Measurements from ENCODE around the gene WASF3.

WASF3 gene

GRCh38 chr13:26602783-26603182, 45.3 kb downstream of the WASF3 start:
- no peak overlapping the region for H3K27ac ChIP-seq (ENCODE audit: low read depth, low read length)
- no peaks in the 10 kb centered on the region for H3K9me3 ChIP-seq (ENCODE audit: control insufficient read depth, insufficient read depth, low read depth, low read length)
- peaks cover 14% of the 10 kb centered on the region for H3K4me1 ChIP-seq (ENCODE audit: control insufficient read depth, insufficient read depth, low read length)
- no peak overlapping the region for H3K4me3 ChIP-seq (ENCODE audit: low read depth, low read length)
- no peaks in the 10 kb centered on the region for H3K27me3 ChIP-seq (ENCODE audit: control insufficient read depth, insufficient read depth, low read length)
- no peaks in the 10 kb centered on the region for H3K36me3 ChIP-seq (ENCODE audit: control insufficient read depth, insufficient read depth, low read length)
- no peak overlapping the region for H3K9ac ChIP-seq (ENCODE audit: low read length)

- no peak overlapping the region for H3K4me3 ChIP-seq (ENCODE audit: low read depth, low read length)
- no peak overlapping the region for H3K9ac ChIP-seq (ENCODE audit: low read length)
- H3K36me3 ChIP-seq (ENCODE audit: control insufficient read depth, insufficient read depth, low read length) = no peaks in the 10 kb centered on the region
- H3K27me3 ChIP-seq (ENCODE audit: control insufficient read depth, insufficient read depth, low read length) = no peaks in the 10 kb centered on the region
- H3K27ac ChIP-seq (ENCODE audit: low read depth, low read length) = no peak overlapping the region
- H3K9me3 ChIP-seq (ENCODE audit: control insufficient read depth, insufficient read depth, low read depth, low read length) = no peaks in the 10 kb centered on the region
- peaks cover 14% of the 10 kb centered on the region for H3K4me1 ChIP-seq (ENCODE audit: control insufficient read depth, insufficient read depth, low read length)
Observed at GRCh38 chr13:26604784-26605545, 47.5 kb downstream of the WASF3 start.

- no peak overlapping the region for H3K4me3 ChIP-seq (ENCODE audit: low read depth, low read length)
- no peak overlapping the region for H3K27ac ChIP-seq (ENCODE audit: low read depth, low read length)
- no peaks in the 10 kb centered on the region for H3K36me3 ChIP-seq (ENCODE audit: control insufficient read depth, insufficient read depth, low read length)
- peaks cover 14% of the 10 kb centered on the region for H3K4me1 ChIP-seq (ENCODE audit: control insufficient read depth, insufficient read depth, low read length)
- no peaks in the 10 kb centered on the region for H3K9me3 ChIP-seq (ENCODE audit: control insufficient read depth, insufficient read depth, low read depth, low read length)
- no peak overlapping the region for H3K9ac ChIP-seq (ENCODE audit: low read length)
- no peaks in the 10 kb centered on the region for H3K27me3 ChIP-seq (ENCODE audit: control insufficient read depth, insufficient read depth, low read length)
Observed at GRCh38 chr13:26605845-26606244, 48.4 kb downstream of the WASF3 start.

GRCh38 chr13:26606631-26607030, 49.1 kb downstream of the WASF3 start:
- Histone ChIP-seq H3K9me3 (ENCODE audit: control insufficient read depth, insufficient read depth, low read depth, low read length) (no peaks in the 10 kb centered on the region), H3K36me3 (ENCODE audit: control insufficient read depth, insufficient read depth, low read length) (no peaks in the 10 kb centered on the region), H3K9ac (ENCODE audit: low read length) (no peak overlapping the region), H3K4me1 (ENCODE audit: control insufficient read depth, insufficient read depth, low read length) (peaks cover 8% of the 10 kb centered on the region), H3K27ac (ENCODE audit: low read depth, low read length) (no peak overlapping the region), H3K27me3 (ENCODE audit: control insufficient read depth, insufficient read depth, low read length) (no peaks in the 10 kb centered on the region), H3K4me3 (ENCODE audit: low read depth, low read length) (no peak overlapping the region)

- no peak overlapping the region for H3K27ac ChIP-seq (ENCODE audit: low read depth, low read length)
- no peaks in the 10 kb centered on the region for H3K9me3 ChIP-seq (ENCODE audit: control insufficient read depth, insufficient read depth, low read depth, low read length)
- H3K9ac ChIP-seq (ENCODE audit: low read length) = no peak overlapping the region
- no peak overlapping the region for H3K4me3 ChIP-seq (ENCODE audit: low read depth, low read length)
- no peaks in the 10 kb centered on the region; the same call in 1 of the 2 replicates for H3K36me3 ChIP-seq (ENCODE audit: control insufficient read depth, insufficient read depth, low read length)
- H3K27me3 ChIP-seq (ENCODE audit: control insufficient read depth, insufficient read depth, low read length) = no peaks in the 10 kb centered on the region
- H3K4me1 ChIP-seq (ENCODE audit: control insufficient read depth, insufficient read depth, low read length) = no peaks in the 10 kb centered on the region
Observed at GRCh38 chr13:26614721-26615120, 57.2 kb downstream of the WASF3 start.

GRCh38 chr13:26616126-26616525, 58.6 kb downstream of the WASF3 start:
- Histone ChIP-seq H3K27ac (ENCODE audit: low read depth, low read length) (no peak overlapping the region), H3K9me3 (ENCODE audit: control insufficient read depth, insufficient read depth, low read depth, low read length) (no peaks in the 10 kb centered on the region), H3K36me3 (ENCODE audit: control insufficient read depth, insufficient read depth, low read length) (no peaks in the 10 kb centered on the region; the same call in 1 of the 2 replicates), H3K9ac (ENCODE audit: low read length) (no peak overlapping the region), H3K4me3 (ENCODE audit: low read depth, low read length) (no peak overlapping the region), H3K4me1 (ENCODE audit: control insufficient read depth, insufficient read depth, low read length) (no peaks in the 10 kb centered on the region), H3K27me3 (ENCODE audit: control insufficient read depth, insufficient read depth, low read length) (no peaks in the 10 kb centered on the region)

GRCh38 chr13:26618726-26619125, 61.2 kb downstream of the WASF3 start:
- no peak overlapping the region for H3K4me3 ChIP-seq (ENCODE audit: low read depth, low read length)
- H3K36me3 ChIP-seq (ENCODE audit: control insufficient read depth, insufficient read depth, low read length) = peaks cover 4% of the 10 kb centered on the region; the same call in 1 of the 2 replicates
- no peaks in the 10 kb centered on the region for H3K4me1 ChIP-seq (ENCODE audit: control insufficient read depth, insufficient read depth, low read length)
- no peak overlapping the region for H3K9ac ChIP-seq (ENCODE audit: low read length)
- no peak overlapping the region for H3K27ac ChIP-seq (ENCODE audit: low read depth, low read length)
- H3K9me3 ChIP-seq (ENCODE audit: control insufficient read depth, insufficient read depth, low read depth, low read length) = peaks cover 9% of the 10 kb centered on the region
- H3K27me3 ChIP-seq (ENCODE audit: control insufficient read depth, insufficient read depth, low read length) = no peaks in the 10 kb centered on the region

- no peak overlapping the region for H3K9ac ChIP-seq (ENCODE audit: low read length)
- H3K27me3 ChIP-seq (ENCODE audit: control insufficient read depth, insufficient read depth, low read length) = no peaks in the 10 kb centered on the region
- H3K4me3 ChIP-seq (ENCODE audit: low read depth, low read length) = no peak overlapping the region
- H3K4me1 ChIP-seq (ENCODE audit: control insufficient read depth, insufficient read depth, low read length) = no peaks in the 10 kb centered on the region
- peaks cover 4% of the 10 kb centered on the region; the same call in 1 of the 2 replicates for H3K36me3 ChIP-seq (ENCODE audit: control insufficient read depth, insufficient read depth, low read length)
- no peak overlapping the region for H3K27ac ChIP-seq (ENCODE audit: low read depth, low read length)
- peaks cover 16% of the 10 kb centered on the region for H3K9me3 ChIP-seq (ENCODE audit: control insufficient read depth, insufficient read depth, low read depth, low read length)
Observed at GRCh38 chr13:26619358-26619757, 61.9 kb downstream of the WASF3 start.

- H3K9me3 ChIP-seq (ENCODE audit: control insufficient read depth, insufficient read depth, low read depth, low read length) = peaks cover 20% of the 10 kb centered on the region
- no peak overlapping the region for H3K4me3 ChIP-seq (ENCODE audit: low read depth, low read length)
- no peaks in the 10 kb centered on the region for H3K4me1 ChIP-seq (ENCODE audit: control insufficient read depth, insufficient read depth, low read length)
- H3K9ac ChIP-seq (ENCODE audit: low read length) = no peak overlapping the region
- H3K36me3 ChIP-seq (ENCODE audit: control insufficient read depth, insufficient read depth, low read length) = peaks cover 4% of the 10 kb centered on the region; the same call in 1 of the 2 replicates
- no peaks in the 10 kb centered on the region for H3K27me3 ChIP-seq (ENCODE audit: control insufficient read depth, insufficient read depth, low read length)
- no peak overlapping the region for H3K27ac ChIP-seq (ENCODE audit: low read depth, low read length)
Observed at GRCh38 chr13:26621731-26622401, 64.4 kb downstream of the WASF3 start.

GRCh38 chr13:26623125-26623524, 65.6 kb downstream of the WASF3 start:
- H3K4me3 ChIP-seq (ENCODE audit: low read depth, low read length) = no peak overlapping the region
- H3K27ac ChIP-seq (ENCODE audit: low read depth, low read length) = no peak overlapping the region

GRCh38 chr13:26624572-26624971, 67.1 kb downstream of the WASF3 start:
- no peaks in the 10 kb centered on the region for H3K27me3 ChIP-seq (ENCODE audit: control insufficient read depth, insufficient read depth, low read length)

More at GRCh38 chr13:26623125-26623524, 65.6 kb downstream of the WASF3 start:
- peaks cover 4% of the 10 kb centered on the region; the same call in 1 of the 2 replicates for H3K36me3 ChIP-seq (ENCODE audit: control insufficient read depth, insufficient read depth, low read length)
- H3K27me3 ChIP-seq (ENCODE audit: control insufficient read depth, insufficient read depth, low read length) = no peaks in the 10 kb centered on the region
- no peak overlapping the region for H3K9ac ChIP-seq (ENCODE audit: low read length)
- peaks cover 20% of the 10 kb centered on the region for H3K9me3 ChIP-seq (ENCODE audit: control insufficient read depth, insufficient read depth, low read depth, low read length)
- no peaks in the 10 kb centered on the region for H3K4me1 ChIP-seq (ENCODE audit: control insufficient read depth, insufficient read depth, low read length)

More at GRCh38 chr13:26624572-26624971, 67.1 kb downstream of the WASF3 start:
- peaks cover 20% of the 10 kb centered on the region for H3K9me3 ChIP-seq (ENCODE audit: control insufficient read depth, insufficient read depth, low read depth, low read length)
- peaks cover 4% of the 10 kb centered on the region; the same call in 1 of the 2 replicates for H3K36me3 ChIP-seq (ENCODE audit: control insufficient read depth, insufficient read depth, low read length)
- no peaks in the 10 kb centered on the region; the same call in 1 of the 2 replicates for H3K4me1 ChIP-seq (ENCODE audit: control insufficient read depth, insufficient read depth, low read length)
- H3K9ac ChIP-seq (ENCODE audit: low read length) = no peak overlapping the region
- no peak overlapping the region for H3K4me3 ChIP-seq (ENCODE audit: low read depth, low read length)
- no peak overlapping the region for H3K27ac ChIP-seq (ENCODE audit: low read depth, low read length)
